GM19328 (cell line): Measurements from ENCODE around the gene TENM3.

Experiments used
- ATAC-seq: cut with Tn5 transposase; IDR thresholded peaks from one replicate; pipeline ENCODE4 v1.9.1; 2021; ENCODE audit warnings: mild to moderate bottlenecking, moderate library complexity; ENCODE audit not compliant: unreplicated experiment

The TENM3 gene

GRCh38 chr4:182286035-182286434, 42.8 kb downstream of the TENM3 start:
- ATAC-seq, result no peak

- ATAC-seq, result no peak
Measured at GRCh38 chr4:182286931-182287330, 43.7 kb downstream of the TENM3 start.

GRCh38 chr4:182288534-182288933, 45.3 kb downstream of the TENM3 start:
- no peak for ATAC-seq

- no peak for ATAC-seq
Measured at GRCh38 chr4:182289809-182290208, 46.6 kb downstream of the TENM3 start.

GRCh38 chr4:182291175-182291574, 48.0 kb downstream of the TENM3 start:
- ATAC-seq, result no peak

GRCh38 chr4:182291597-182292270, 48.5 kb downstream of the TENM3 start:
- ATAC-seq, result no peak

- ATAC-seq, result no peak
Measured at GRCh38 chr4:182292612-182293011, 49.4 kb downstream of the TENM3 start.

GRCh38 chr4:182293691-182294255, 50.6 kb downstream of the TENM3 start:
- no peak for ATAC-seq

GRCh38 chr4:182294451-182294850, 51.2 kb downstream of the TENM3 start:
- no peak for ATAC-seq

GRCh38 chr4:182297659-182298058, 54.5 kb downstream of the TENM3 start:
- no peak for ATAC-seq

GRCh38 chr4:182301736-182302135, 58.5 kb downstream of the TENM3 start:
- ATAC-seq, result no peak

- ATAC-seq, result no peak
Measured at GRCh38 chr4:182303847-182304246, 60.6 kb downstream of the TENM3 start.

GRCh38 chr4:182306792-182307507, 63.7 kb downstream of the TENM3 start:
- no peak for ATAC-seq

- no peak for ATAC-seq
Measured at GRCh38 chr4:182307746-182308145, 64.5 kb downstream of the TENM3 start.

GRCh38 chr4:182309877-182310276, 66.7 kb downstream of the TENM3 start:
- ATAC-seq, result no peak

GRCh38 chr4:182310316-182310715, 67.1 kb downstream of the TENM3 start:
- ATAC-seq, result no peak

GRCh38 chr4:182310962-182311361, 67.8 kb downstream of the TENM3 start:
- no peak for ATAC-seq

- ATAC-seq, result no peak
Measured at GRCh38 chr4:182314537-182314936, 71.3 kb downstream of the TENM3 start.

- ATAC-seq, result no peak
Measured at GRCh38 chr4:182318256-182318655, 75.1 kb downstream of the TENM3 start.

GRCh38 chr4:182320092-182320491, 76.9 kb downstream of the TENM3 start:
- no peak for ATAC-seq

- ATAC-seq, result no peak
Measured at GRCh38 chr4:182320580-182320979, 77.4 kb downstream of the TENM3 start.

GRCh38 chr4:182324282-182324681, 81.1 kb downstream of the TENM3 start:
- ATAC-seq, result no peak
